HG03558 (cell line): Measurements from ENCODE around the gene FSTL4.
"Not testable (repeated sequence)": the region's sequence is repeated elsewhere in the genome, so short reads cannot be mapped to it uniquely, and the experiment has no call there.

Source experiments
- ATAC-seq: cut with Tn5 transposase; IDR thresholded peaks from one replicate; pipeline ENCODE4 v1.9.1; 2021; ENCODE audit warnings: moderate number of reproducible peaks; ENCODE audit not compliant: unreplicated experiment; ENCODE audit errors: extremely low read depth

The FSTL4 gene

DNA sequence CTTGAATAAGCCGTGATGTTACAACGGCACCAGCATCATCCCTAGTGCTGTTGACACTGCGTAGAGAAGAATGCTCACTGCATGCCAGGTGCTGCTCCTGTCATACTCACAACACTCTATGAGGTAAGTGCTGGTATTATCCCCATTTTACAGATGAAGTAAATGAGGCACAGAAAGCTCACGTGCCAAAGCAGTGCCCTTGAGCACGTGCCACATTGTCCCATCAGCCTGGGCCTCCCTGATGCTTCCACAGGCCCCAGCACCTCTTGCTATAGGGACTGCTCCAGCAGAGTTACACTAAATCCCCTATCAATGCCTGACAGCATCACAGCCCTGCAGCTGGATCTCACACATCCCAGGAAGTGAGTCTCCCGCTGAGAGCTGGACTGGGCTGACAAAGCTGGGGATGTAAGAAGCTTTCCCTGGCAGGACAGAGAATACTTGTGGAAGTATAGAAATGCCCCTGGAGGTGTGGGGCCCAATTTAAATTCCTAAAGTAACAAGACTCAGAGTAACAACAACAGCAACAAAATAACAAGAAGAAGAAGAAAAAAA, 216.1 kb downstream of the FSTL4 start:
- ATAC-seq = no peak

DNA sequence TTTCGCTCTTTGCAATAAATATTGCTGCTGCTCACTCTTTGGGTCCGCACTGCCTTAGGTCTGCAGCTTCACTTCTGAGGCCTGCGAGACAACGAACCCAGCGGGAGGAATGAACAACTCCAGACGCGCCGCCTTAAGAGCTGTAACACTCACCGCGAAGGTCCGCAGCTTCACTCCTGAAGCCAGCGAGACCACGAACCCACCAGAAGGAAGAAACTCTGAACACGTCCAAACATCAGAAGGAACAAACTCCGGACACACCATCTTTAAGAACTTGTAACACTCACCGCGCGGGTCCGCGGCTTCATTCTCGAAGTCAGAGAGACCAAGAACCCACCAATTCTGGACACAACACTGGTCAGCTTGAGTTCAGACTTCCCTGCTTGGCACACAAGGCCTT, 217.1 kb downstream of the FSTL4 start:
- ATAC-seq = not testable (repeated sequence)

DNA sequence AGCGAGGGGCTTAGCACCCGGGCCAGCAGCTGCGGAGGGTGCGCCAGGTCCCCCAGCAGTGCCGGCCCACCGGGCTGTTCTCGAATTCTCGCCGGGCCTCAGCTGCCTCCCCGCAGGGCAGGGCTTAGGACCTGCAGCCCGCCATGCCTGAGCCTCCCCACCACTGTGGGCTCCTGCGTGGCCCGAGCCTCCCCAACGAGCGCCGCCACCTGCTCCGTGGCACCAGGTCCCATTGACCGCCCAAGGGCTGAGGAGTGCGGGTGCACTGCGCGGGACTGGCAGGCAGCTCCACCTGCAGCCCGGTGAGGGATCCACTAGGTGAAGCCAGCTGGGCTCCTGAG, 217.9 kb downstream of the FSTL4 start:
- not testable (repeated sequence) for ATAC-seq

DNA sequence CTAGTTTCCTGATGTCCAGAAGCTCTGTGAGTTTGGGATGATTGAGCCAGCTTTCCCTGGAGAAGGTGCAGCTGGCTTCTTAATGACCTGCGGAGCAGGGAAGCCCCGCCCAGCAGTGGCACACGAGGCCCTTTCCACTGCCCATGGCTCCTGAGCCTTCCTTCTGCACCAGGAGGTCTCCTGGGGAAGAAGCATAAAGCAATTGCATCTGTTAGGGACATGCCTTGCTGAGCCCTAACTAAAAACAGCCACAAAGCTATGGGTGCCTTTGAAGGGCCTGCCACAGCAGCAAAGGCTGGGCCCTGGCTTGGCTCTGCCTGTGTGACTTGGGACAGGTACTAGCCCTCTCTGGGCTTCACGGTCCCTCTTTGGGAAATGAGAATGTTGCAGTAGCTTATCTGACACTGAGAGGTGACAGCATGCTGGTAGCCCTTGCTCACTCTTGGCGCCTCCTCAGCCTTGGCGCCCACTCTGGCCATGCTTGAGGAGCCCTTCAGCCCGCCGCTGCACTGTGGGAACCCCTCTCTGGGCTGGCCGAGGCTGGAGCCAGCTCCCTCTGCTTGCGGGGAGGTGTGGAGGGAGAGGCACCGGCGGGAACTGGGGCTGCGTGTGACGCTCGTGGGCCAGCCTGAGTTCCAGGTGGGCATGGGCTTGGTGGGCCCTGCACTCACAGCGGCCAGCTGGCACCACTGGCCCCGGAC, 218.4 kb downstream of the FSTL4 start:
- no peak for ATAC-seq

DNA sequence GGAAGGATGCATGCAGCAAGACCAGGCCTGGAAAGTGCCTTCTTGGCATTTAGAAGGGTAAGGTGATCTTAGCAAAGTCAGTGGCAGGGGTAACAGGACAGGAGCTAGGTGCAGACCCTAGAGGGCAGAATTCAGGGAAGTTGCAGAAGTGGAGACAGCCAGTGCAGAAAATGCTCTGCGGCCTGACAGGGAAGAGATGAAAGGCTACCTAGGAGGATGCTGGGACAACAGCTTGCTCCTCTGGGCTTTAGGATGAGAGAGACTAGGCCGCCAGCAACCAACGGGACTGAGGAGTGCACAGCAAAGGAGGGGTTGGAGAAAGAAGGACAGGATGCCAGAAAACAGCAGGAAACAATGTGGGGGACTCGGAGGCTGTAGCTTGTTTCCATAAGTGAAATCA, 219.9 kb downstream of the FSTL4 start:
- ATAC-seq = no peak

DNA sequence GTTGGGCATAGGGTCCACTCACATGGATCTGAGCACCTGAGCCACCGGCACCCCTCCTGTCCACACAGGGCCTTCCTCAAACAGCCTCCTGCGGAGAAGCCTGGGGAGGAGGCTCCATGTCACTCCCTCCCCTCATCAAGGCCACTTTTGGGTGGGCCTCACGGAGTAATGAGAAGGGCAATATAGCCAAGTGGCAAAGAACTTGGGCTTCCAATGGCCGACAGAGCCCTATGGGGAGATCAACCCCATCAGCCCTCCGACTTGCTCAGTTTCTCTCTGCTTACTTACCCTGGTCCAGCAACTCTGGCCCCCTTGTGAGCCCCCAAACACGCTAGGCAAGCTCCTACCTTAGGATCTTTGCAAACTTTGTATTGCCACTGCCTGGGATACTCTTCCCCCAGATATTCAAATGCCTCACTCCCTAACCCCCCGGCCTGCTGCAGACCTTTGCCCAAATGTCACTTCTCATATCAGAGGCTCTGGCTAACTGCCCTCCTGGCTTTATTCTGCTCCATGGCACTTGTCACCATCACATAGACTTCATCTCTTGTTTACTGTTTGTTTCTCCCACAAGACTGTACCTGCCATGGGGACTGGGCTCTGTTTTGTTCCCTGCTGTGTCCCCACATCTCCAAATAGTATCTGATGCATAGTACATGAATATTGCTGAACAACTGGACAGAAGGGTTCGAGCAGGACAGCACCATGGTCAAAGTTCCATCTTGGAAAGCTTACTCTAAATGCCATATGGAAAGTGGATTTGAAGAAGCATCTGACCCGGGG, 220.8 kb downstream of the FSTL4 start:
- ATAC-seq = no peak

DNA sequence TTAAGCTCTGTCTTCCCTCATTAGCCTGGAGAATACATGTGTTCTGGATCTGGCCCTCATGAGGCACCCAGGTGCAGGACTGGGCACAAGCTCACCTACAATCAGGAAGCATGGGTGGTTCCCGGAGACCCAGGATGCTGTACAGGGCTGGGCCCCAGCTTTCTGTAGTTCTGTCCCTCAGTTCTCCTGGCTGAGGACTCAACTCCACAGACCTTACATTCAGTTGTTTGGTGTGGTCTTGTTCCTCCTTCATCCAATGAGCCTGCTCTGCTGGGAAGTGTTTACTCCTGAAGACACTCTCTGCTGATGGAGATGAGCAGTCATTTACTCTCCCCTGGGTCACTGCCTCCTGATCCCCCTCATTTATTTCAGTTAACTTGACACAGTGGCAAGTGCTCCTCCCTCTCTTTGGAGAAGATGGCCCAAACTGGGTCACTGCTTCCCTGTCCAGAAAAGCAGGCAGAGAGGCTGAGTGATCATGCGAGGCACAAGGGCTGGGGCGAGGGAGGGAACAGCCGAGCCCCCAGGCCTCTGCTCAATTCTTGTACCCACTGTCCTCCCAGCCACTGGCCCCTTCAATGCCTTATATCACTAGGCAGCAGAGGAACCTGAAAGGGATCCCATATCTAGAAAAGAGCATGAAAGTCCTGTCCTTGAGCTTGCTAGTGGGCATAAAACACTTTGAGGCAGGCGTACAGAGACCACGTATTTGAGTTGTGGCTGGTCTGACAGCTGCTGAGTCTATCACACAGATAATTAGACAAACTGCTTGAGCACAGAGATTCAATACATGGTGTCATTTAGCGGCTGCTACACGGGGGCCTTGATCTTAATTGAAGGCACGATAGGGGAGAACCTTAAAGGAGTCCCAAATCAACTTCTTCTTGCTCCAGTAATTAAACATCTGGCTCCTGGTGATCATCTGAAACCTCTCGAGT, 221.7 kb downstream of the FSTL4 start:
- no peak for ATAC-seq

DNA sequence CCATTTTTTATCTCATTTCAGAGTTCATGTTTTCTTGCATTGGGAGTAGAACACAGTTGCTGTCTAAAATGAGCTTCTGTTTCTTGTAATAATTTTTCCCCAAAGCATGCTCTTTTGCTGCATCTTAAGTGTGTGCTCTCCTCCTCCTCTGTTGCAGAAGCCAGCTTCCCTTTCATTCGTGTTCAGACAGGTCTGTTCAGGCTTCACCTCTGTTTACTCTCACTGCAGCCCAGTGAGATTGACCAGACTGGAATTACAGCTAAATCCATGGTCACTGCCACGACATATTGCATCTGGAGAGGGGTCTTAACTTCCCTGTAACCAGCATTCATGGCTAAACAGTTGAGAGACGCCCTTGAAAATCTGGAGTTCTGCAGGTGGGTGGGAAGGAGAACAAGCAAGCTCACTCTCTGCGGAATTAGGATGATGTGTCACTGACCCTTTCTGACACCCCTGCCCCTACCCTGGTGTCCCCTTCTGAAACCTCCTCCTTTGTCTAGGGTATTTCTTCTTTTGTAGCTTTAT, 223.2 kb downstream of the FSTL4 start:
- ATAC-seq = no peak

DNA sequence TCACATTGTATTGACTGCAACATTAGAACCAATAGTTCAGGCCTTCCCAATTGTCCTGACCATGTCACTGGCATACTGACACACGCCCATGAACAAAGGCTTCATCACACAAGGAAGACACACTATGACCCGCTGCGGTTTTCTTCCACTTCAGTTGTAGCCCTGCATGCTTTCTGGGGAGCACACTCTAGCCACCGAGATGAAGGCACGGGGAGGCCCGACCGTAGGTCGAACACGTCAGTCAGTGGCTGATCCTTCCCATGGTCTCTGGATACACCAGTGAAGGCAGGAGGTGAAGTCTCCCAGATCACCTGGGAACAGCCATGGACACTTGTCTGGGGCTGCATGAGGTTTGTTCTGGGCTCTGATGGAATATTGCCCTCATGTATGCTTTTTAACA, 224.7 kb downstream of the FSTL4 start:
- no peak for ATAC-seq

DNA sequence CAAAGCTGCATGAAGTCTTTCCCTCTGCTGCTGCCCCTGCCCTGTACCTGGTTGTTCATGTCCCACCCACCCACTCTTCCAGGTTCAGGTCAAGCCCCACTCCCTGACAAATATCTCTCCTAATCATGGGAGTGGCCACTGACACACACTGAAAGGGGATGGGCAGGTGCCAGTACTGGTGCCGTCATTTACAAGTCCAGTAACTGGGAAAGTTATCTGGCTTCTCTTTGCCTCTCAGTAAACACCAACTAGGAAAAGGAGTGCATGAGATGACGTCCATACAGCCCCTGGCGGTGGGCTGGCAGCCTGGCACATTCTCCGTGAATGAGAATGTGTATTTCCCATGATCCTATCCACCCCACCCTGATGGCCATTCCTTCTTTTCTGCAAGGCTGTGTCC, 225.2 kb downstream of the FSTL4 start:
- no peak for ATAC-seq

DNA sequence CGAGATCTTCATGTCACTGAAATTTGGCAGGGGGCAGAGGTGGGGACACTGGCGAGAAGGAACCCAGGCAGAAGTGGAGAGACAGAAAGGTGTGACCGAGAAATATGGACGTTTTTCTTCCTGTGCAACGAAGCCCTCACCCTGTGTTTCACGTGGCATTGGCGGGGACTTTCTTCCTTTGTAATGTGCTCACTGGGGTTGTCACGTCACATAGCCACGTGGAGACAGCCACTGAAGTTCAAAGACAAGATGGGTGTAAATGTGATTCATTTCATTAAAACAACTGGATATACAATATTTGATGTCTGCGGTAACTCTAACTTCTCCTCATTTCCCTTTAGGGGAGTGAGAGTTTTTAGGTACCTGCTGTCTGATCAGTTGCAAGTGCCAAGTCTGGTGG, 225.7 kb downstream of the FSTL4 start:
- no peak for ATAC-seq

DNA sequence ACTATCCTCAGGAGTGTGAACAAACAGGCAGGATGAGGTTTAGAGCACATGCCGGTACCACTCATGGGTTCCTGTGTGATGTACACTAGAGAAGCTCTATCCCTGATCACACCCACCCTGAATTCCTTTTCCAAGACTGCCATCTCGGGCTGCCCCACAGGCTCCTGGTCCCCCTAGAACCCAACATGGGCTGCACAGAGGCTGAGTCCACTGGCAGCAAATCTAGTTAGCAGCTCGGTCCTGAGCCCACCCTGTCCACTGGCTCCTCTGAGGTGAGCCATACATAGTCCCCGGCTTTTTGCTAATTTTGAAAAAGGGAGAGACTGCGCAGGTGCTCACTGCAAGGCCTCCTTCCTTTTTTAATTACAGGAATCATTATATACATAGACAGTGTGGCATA, 227.0 kb downstream of the FSTL4 start:
- ATAC-seq = no peak

DNA sequence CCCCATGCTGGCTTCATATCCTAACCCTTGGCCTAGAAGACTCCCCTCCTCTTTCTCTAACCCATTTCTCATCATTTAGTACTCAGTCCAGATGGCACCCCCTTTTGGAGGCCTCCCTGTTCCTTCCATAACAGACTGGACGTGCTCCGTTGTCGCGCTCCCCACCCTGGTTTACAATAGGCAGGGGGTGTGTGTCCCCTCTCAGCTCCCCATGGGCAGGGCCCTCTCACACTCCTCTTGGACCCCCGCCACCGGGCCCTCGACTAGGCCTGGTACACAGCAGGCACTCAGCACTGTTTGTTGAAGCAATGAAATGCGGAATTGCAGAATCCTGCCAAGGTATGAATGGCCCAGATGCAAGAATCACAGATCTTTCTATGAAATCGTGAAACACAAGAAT, 227.4 kb downstream of the FSTL4 start:
- no peak for ATAC-seq

DNA sequence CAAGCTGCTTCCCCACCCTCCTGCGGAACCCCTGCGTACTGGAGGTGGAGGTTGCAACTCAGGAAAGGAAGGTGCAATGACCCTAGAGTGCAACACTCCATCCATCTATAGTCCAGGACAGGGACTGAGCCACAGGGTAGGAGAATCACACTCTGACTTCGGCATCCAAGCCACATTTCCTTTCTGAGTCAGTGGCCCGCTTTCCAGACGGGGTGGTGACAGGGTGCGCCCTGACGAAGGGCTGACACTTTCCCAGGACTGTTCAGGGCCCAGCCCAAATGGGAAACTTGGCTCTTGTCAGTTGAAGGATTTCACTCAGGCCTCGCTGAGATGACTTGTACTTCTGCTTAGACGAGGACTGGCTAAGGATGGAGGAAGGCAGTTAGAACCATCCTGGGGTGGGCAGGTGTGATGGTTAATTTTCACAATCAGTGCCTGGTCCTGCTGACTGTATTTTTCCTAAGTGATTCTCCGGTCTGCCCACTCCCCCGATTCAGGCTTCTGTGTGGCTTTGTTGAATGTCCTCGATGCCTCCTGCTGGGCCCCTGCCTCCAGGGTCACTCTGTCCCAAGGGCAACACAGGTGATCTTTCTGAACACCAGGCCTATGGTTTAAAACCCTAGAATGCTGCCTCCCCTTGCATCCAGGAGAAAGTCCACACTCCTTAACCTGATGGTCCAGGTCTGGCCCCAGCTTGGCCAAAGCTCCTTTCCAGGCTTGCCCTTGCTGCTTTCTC, 228.1 kb downstream of the FSTL4 start:
- no peak for ATAC-seq

DNA sequence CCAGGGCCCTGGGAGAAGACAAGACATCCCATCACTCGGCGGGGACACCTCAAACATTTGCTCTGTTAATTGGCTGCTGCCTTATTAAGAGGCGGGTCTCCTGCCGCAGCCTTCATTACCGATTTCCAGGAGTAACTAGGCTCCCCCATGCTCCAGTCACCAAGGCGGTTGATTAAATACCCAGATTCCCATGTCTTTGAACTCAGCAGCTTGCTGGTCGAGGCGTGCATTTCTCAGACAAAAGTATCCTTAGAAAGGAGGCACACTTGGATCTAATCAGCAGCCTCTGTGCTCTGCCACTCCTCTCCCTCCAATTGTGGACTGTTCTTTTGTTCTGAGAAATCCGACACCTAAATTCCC, 228.8 kb downstream of the FSTL4 start:
- no peak for ATAC-seq

DNA sequence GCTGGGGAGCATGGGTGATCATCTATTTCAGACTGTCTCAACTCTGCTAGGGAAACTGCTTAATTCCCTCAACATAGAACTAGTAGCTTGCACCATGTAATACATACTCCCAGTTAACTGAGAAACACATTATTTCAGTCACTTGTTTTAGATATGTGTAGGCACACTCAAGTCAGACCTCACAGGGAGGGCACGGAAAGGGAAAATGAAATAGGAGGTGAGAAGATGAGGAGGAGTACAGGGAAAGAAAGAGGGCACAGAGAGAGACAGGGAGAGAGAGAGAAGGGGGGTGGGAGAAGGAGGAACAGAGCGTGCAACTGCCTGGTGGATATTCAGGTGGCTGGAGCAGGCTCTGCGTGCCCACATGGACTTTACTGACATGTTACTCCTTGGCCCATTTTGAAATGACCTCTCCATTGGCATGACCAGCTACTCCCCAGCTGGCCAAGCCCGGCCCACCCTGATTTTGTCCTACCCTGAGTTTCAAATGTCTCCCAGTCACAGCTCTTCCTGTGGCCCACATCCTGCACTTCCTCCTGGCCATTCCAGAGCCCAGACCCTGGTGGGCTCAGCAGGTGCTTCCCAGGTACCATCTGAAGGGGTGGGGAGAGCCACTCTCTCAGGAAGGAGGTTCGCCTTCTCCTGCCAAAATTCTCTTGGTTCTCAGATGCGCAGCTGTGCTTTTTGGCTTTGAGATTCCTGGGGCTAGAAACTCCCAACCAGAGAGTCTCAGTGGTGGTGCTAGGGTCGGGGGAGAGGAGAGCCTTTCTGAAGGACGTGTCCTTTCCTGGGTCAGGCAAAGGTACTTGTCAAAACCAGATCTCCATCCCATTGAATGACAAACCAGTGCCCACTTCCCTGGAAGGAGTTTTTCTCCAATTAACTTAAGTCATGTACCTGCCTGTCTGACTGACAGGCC, 229.4 kb downstream of the FSTL4 start:
- no peak for ATAC-seq

DNA sequence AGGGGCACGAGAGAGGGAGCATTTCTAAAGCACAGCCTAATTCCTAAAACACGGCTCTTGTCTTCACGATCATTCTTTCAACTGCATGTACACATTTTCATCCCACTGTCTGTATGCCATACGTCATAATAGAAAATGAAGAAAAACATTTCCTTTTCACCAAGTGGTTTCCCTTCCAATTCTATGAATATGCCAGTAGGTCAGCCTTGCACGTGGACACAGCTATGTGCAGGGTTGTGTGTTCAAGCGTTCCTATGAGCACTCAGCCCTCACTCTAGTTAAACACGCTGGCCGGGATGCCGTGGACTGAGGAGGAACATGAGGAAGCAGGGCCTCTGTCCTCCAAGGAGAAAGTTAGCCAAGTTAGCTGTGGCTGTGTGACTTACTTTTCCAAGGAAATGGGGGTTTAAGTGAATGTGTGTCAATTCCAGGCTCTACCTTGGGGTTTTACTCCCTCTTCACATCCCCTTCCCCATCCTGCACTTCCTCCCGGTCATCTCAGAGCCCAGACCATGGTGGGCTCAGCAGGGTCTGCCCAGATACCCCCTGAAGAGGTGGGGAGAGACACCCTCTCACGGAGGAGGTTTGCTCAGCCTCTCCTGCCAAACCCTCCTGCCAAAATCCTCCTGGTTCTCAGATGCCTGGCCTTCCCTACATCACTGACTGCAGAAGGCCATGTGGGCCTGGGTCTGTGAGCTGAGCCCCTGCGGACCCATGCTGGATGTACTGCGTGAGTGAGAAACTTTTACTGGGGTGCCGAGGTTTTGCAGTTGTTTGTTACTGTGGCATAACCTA, 230.6 kb downstream of the FSTL4 start:
- ATAC-seq = no peak

DNA sequence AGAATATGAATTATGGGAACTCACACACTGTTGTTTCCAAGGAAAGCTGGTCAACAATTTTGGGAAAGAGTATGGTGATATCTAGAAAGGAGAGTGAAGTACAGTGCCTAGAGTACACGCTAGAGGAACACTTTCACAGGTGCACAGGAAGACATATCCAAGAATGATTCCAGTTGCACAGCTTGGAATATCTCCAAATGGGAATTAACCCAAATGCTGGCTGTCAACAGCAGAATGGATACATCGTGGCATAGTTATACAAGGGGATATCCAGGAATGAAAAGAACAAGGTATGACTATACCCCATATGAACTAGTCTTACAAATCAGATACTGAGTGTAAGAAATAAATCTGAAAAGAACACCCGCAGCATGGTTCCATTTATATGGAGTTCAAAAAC, 231.3 kb downstream of the FSTL4 start:
- ATAC-seq = no peak
